ENCODE results near the gene SGTB.

DNA sequence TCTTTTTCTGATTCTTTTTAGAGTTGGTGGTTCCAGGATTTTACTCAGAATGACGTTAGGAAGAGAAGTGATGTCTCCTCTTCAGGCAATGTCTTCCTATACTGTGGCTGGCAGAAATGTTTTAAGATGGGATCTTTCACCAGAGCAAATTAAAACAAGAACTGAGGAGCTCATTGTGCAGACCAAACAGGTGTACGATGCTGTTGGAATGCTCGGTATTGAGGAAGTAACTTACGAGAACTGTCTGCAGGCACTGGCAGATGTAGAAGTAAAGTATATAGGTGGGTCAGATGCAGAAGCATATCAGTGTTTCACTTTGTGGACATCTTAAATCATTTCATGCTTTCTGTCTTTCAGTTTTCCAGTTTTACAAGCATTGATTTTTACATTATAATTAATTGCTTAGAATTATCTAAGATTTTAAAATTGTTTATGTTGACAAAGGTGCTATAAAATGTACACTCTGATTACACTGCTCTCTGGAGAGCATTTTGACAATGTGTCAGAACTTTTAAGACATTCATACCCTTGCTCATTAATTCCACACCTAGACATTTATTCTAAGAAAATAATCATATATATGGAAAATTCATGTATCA, 36.7 kb upstream of the SGTB start:
- TF ChIP-seq, protein P1, sequence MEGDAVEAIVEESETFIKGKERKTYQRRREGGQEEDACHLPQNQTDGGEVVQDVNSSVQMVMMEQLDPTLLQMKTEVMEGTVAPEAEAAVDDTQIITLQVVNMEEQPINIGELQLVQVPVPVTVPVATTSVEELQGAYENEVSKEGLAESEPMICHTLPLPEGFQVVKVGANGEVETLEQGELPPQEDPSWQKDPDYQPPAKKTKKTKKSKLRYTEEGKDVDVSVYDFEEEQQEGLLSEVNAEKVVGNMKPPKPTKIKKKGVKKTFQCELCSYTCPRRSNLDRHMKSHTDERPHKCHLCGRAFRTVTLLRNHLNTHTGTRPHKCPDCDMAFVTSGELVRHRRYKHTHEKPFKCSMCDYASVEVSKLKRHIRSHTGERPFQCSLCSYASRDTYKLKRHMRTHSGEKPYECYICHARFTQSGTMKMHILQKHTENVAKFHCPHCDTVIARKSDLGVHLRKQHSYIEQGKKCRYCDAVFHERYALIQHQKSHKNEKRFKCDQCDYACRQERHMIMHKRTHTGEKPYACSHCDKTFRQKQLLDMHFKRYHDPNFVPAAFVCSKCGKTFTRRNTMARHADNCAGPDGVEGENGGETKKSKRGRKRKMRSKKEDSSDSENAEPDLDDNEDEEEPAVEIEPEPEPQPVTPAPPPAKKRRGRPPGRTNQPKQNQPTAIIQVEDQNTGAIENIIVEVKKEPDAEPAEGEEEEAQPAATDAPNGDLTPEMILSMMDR (conservative IDR thresholded peaks at IDR 0.05; ENCODE audit: low read depth in 2 of 2): no peak
- no peak for TF ChIP-seq NANOG (IDR thresholded peaks at IDR 0.05; ENCODE audit: borderline replicate concordance)
- TF ChIP-seq EZH2 (IDR thresholded peaks at IDR 0.05; ENCODE audit: low read depth, unreplicated experiment): no peak
- TF ChIP-seq POLR2AphosphoS5 (IDR thresholded peaks at IDR 0.05; ENCODE audit: low read depth): no peak
- no peak for TF ChIP-seq JUNB (IDR thresholded peaks at IDR 0.05; ENCODE audit: unreplicated experiment)
- no peak for TF ChIP-seq EZH2phosphoT487 (IDR thresholded peaks at IDR 0.05; ENCODE audit: unreplicated experiment)
- TF ChIP-seq, protein P2, sequence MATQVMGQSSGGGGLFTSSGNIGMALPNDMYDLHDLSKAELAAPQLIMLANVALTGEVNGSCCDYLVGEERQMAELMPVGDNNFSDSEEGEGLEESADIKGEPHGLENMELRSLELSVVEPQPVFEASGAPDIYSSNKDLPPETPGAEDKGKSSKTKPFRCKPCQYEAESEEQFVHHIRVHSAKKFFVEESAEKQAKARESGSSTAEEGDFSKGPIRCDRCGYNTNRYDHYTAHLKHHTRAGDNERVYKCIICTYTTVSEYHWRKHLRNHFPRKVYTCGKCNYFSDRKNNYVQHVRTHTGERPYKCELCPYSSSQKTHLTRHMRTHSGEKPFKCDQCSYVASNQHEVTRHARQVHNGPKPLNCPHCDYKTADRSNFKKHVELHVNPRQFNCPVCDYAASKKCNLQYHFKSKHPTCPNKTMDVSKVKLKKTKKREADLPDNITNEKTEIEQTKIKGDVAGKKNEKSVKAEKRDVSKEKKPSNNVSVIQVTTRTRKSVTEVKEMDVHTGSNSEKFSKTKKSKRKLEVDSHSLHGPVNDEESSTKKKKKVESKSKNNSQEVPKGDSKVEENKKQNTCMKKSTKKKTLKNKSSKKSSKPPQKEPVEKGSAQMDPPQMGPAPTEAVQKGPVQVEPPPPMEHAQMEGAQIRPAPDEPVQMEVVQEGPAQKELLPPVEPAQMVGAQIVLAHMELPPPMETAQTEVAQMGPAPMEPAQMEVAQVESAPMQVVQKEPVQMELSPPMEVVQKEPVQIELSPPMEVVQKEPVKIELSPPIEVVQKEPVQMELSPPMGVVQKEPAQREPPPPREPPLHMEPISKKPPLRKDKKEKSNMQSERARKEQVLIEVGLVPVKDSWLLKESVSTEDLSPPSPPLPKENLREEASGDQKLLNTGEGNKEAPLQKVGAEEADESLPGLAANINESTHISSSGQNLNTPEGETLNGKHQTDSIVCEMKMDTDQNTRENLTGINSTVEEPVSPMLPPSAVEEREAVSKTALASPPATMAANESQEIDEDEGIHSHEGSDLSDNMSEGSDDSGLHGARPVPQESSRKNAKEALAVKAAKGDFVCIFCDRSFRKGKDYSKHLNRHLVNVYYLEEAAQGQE (IDR thresholded peaks at IDR 0.05; ENCODE audit: unreplicated experiment): no peak

Data from GM23338 (cell line).